GM12865 (cell line): ENCODE results near the gene HIRA.

Source experiments
- DNase-seq: peaks from one replicate; pipeline ENCODE4 v3.0.0; 2010; ENCODE audit warnings: low read depth
- H3K4me3 ChIP-seq: 2 replicates; pipeline ENCODE4 v1.5.1; 2011; ENCODE audit warnings: mild to moderate bottlenecking, low read depth, low read length, control low read depth
- TF ChIP-seq, protein P1 (sequence below): IDR thresholded peaks from 2 replicates; pipeline ENCODE4 v1.5.1; 2011; ENCODE audit warnings: low read length, control low read depth, low read depth, inconsistent platforms; ENCODE audit not compliant: insufficient read depth; ENCODE audit errors: missing control alignments

The HIRA gene

DNA sequence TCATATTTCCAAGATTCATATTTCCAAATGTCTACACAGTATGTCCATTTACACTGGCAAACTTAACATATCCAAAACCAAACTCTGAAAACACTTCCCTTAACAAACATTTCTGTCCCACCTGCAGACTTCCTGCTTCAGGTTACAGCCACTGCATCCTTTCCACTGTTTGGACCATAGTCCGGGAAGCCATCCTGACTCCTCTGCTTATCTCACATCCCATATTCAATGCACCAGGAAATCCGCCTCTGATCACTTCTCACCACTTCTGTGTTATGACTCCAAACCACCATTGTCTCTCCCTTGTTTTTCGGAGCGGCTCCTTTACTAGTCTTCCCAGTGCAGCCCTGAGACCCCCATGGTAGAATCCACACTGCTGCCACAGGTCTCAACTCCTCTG, 30.1 kb downstream of the HIRA start:
- TF ChIP-seq, protein P1, sequence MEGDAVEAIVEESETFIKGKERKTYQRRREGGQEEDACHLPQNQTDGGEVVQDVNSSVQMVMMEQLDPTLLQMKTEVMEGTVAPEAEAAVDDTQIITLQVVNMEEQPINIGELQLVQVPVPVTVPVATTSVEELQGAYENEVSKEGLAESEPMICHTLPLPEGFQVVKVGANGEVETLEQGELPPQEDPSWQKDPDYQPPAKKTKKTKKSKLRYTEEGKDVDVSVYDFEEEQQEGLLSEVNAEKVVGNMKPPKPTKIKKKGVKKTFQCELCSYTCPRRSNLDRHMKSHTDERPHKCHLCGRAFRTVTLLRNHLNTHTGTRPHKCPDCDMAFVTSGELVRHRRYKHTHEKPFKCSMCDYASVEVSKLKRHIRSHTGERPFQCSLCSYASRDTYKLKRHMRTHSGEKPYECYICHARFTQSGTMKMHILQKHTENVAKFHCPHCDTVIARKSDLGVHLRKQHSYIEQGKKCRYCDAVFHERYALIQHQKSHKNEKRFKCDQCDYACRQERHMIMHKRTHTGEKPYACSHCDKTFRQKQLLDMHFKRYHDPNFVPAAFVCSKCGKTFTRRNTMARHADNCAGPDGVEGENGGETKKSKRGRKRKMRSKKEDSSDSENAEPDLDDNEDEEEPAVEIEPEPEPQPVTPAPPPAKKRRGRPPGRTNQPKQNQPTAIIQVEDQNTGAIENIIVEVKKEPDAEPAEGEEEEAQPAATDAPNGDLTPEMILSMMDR, result no peak
- no peak overlapping the region for H3K4me3 ChIP-seq
- DNase-seq, result no peak

DNA sequence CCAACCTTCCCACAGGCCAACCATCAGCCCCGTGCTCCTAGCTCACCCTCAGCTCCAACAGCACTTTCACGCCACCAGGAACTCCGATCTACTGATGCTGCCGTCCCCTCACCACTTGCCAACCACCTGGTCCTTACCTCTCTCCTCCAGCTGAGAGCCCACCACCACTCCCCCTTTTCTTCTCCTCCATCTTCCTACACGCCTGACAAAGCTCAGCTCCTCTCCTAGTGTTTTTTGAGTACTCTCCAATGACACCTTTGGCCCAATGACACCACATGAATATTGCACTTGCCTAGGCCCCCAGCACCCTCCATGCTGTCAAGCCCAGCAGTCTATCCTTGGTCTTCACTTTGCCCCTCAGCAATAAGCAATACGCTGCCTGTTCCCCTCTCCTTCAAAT, 30.7 kb downstream of the HIRA start:
- DNase-seq, result no peak
- TF ChIP-seq, protein P1, result no peak

GRCh38 chr22:19398652-19399051, 32.9 kb downstream of the HIRA start:
- TF ChIP-seq, protein P1, result no peak
- H3K4me3 ChIP-seq, result no peak overlapping the region
- DNase-seq, result no peak

More for the DNA sequence above, 30.7 kb downstream of the HIRA start:
- no peak overlapping the region for H3K4me3 ChIP-seq

DNA sequence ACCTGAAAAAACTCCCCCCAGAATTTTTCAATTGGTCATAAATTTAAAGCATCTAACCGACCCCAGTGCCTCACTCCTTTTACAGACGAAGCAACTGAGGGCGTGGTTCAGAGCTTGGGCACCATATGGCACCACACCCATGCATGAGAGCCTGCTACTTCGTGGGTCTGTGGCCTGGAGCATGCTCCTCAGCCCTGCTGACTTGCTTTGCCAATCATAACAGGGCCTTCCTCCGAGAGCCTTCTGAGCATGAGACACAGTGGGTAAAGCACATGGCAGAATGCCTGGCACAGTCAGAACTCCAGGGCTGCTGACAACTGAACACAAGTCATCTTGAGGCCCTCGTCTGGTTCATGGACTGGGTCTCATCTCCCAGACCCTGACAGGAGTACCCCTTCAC, 33.3 kb downstream of the HIRA start:
- no peak overlapping the region for H3K4me3 ChIP-seq
- no peak for DNase-seq
- TF ChIP-seq, protein P1, result no peak

DNA sequence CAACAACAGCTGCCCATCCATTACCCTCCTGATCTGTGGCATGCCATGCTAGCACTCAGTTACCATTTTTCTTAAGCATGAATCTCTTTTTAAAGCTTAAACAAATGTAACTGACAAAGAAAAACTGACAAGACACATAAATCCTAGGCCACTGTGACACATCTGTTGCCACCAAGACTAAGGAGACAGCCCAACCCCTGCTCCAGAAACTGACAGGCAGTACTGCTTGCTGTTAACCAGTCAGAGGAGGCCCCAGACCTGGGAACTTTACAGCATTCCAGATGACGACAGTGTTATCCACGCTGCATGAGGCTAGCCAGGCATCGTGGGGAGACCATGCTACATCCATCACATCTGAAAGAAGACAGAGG, 33.8 kb downstream of the HIRA start:
- DNase-seq, result no peak
- no peak overlapping the region for H3K4me3 ChIP-seq
- TF ChIP-seq, protein P1, result no peak

GRCh38 chr22:19396934-19397733, 34.4 kb downstream of the HIRA start:
- no peak for DNase-seq
- H3K4me3 ChIP-seq, result no peak overlapping the region
- TF ChIP-seq, protein P1, result no peak

GRCh38 chr22:19396561-19396933, 35.0 kb downstream of the HIRA start:
- TF ChIP-seq, protein P1, result no peak
- H3K4me3 ChIP-seq, result no peak overlapping the region
- no peak for DNase-seq
